Esophagus squamous epithelium (tissue), 5 donors: ENCODE measurements around the gene GRIN2C. TPM values are rescaled to one million over a fixed set of nuclear protein-coding genes. Genes with fewer than 3 reads are reported as not detected.

ENCODE experiments used
- DNase-seq: peaks from one replicate; lab custom pipeline; 2025; lab: John Stamatoyannopoulos, UW
- H3K27ac ChIP-seq, 4 donors: fragments of 200-600 bp; sonication (generic); one replicate each; pipeline ENCODE4 v1.5.1; 2016 to 2019; ENCODE audit warnings: mild to moderate bottlenecking in 1 of 4
- H3K27me3 ChIP-seq, 4 donors: fragments of 200-600 bp; sonication (generic); 1 replicate in 3 of 4; 2 replicates in 1 of 4; pipeline versions ENCODE4 v1.5.1 to v1.6.0; 2017 to 2021; ENCODE audit warnings: antibody characterized with exemption in 1 of 4
- H3K36me3 ChIP-seq, 3 donors: fragments of 200-600 bp; sonication (generic); one replicate each; pipeline ENCODE4 v1.5.1; 2016 to 2019
- H3K4me1 ChIP-seq, 3 donors: fragments of 200-600 bp; sonication (generic); one replicate each; pipeline ENCODE4 v1.5.1; 2017 to 2019
- H3K4me3 ChIP-seq, 4 donors: fragments of 200-600 bp; sonication (generic); 1 replicate in 3 of 4; 2 replicates in 1 of 4; pipeline ENCODE4 v1.5.1; 2016 to 2019; ENCODE audit warnings: mild to moderate bottlenecking in 2 of 4, moderate library complexity in 1 of 4
- H3K9me3 ChIP-seq, 3 donors: fragments of 200-600 bp; sonication (generic); one replicate each; pipeline ENCODE4 v1.5.1; 2016 to 2019
- POLR2A ChIP-seq, 4 donors: fragments of 450-650 bp; IDR thresholded peaks; one replicate each; pipeline ENCODE4 v1.6.1; 2017; ENCODE audit warnings: antibody characterized with exemption in 4 of 4, mild to moderate bottlenecking in 4 of 4, moderate library complexity in 3 of 4
- WGBS, 2 donors: methylation state at CpG; one replicate each; pipeline ENCODE4 v1.1.5; 2018; 5-methylcytosine and 5-hydroxymethylcytosine counted together
- intact Hi-C: fragments of 100-400 bp; cut with DNase I; formaldehyde crosslinking; loops from one replicate; pipeline ENCODE4 v1.15.0; 2022
- total RNA-seq, 4 donors: library from RNA; depleted of rRNA; stranded (reverse); fragments of >200 nt; gene quantifications; one replicate each; pipeline ENCODE4 v1.1.0, GENCODE V29; 2016
- TF ChIP-seq, protein P1 (sequence below), 6 experiments: fragments of 450-650 bp in 4 of 6; fragments of 200-600 bp in 2 of 6; sonication (generic) in 2 of 6; IDR thresholded peaks; one replicate each; pipeline ENCODE4 v1.5.1; 2016 to 2019; ENCODE audit warnings: antibody characterized with exemption in 6 of 6, mild to moderate bottlenecking in 4 of 6, moderate library complexity in 4 of 6
- donor health status: DM: yes; HTN: yes; CAD: no.

Gene GRIN2C
- total RNA-seq, 4 donors from 2014 or later, result 0.13 to 4.6 (median 0.19) TPM; not detected in 1

DNA sequence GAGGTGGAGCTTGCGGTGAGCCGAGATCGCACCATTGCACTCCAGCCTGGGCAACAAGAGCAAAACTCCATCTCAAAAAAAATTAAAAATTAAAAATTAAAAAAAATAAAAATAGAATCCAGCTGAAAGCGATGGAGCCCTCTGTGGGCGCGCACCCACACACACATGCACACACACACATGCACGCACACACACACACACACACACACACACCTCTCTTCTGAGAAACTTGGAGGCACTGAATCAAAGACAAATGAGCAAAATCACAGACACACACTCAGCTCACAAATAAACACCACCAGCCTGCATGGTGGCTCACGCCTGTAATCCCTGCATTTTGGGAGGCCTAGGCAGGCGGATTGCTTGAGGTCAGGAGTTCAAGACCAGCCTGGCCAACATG is 43.3 kb upstream of the GRIN2C start:
- 89 to 92% methylated on average over 7 to 9 of the region's 9 CpGs for WGBS, 2 donors
- TF ChIP-seq POLR2A (IDR thresholded peaks at IDR 0.05), result no peak
- H3K36me3 ChIP-seq, result no peaks in the 10 kb centered on the region
- no peak overlapping the region for H3K4me3 ChIP-seq
- H3K27me3 ChIP-seq, result peaks cover 0 to 44% (median 0%) of the 10 kb centered on the region in 4 donors
- no peak for DNase-seq
- no peak overlapping the region for H3K27ac ChIP-seq
- H3K9me3 ChIP-seq, result no peaks in the 10 kb centered on the region
- peaks cover 0 to 39% (median 5%) of the 10 kb centered on the region in 3 donors for H3K4me1 ChIP-seq
- intact Hi-C loops, result no loop called here

GRCh38 chr17:74901353-74902135 is 41.9 kb upstream of the GRIN2C start:
- WGBS, 2 donors, result 67 to 71% methylated on average over 12 to 14 of the region's 14 CpGs
- DNase-seq, result no peak
- Histone ChIP-seq H3K27ac (no peak overlapping the region), H3K27me3 (peaks cover 0 to 40% (median 0%) of the 10 kb centered on the region in 4 donors), H3K4me3 (no peak overlapping the region), H3K36me3 (no peaks in the 10 kb centered on the region), H3K9me3 (no peaks in the 10 kb centered on the region), H3K4me1 (peaks cover 0 to 25% (median 0%) of the 10 kb centered on the region in 3 donors)
- intact Hi-C loops, result no loop called here
- TF ChIP-seq, protein P1, sequence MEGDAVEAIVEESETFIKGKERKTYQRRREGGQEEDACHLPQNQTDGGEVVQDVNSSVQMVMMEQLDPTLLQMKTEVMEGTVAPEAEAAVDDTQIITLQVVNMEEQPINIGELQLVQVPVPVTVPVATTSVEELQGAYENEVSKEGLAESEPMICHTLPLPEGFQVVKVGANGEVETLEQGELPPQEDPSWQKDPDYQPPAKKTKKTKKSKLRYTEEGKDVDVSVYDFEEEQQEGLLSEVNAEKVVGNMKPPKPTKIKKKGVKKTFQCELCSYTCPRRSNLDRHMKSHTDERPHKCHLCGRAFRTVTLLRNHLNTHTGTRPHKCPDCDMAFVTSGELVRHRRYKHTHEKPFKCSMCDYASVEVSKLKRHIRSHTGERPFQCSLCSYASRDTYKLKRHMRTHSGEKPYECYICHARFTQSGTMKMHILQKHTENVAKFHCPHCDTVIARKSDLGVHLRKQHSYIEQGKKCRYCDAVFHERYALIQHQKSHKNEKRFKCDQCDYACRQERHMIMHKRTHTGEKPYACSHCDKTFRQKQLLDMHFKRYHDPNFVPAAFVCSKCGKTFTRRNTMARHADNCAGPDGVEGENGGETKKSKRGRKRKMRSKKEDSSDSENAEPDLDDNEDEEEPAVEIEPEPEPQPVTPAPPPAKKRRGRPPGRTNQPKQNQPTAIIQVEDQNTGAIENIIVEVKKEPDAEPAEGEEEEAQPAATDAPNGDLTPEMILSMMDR (IDR thresholded peaks at IDR 0.05), result no peak
- TF ChIP-seq POLR2A (IDR thresholded peaks at IDR 0.05), result no peak

GRCh38 chr17:74900208-74900607 is 40.5 kb upstream of the GRIN2C start:
- Histone ChIP-seq H3K4me1 (peaks cover 0 to 25% (median 0%) of the 10 kb centered on the region in 3 donors), H3K36me3 (no peaks in the 10 kb centered on the region), H3K9me3 (no peaks in the 10 kb centered on the region), H3K4me3 (no peak overlapping the region), H3K27me3 (peaks cover 0 to 53% (median 0%) of the 10 kb centered on the region in 4 donors), H3K27ac (no peak overlapping the region)
- TF ChIP-seq, protein P1 (IDR thresholded peaks at IDR 0.05), result no peak
- TF ChIP-seq POLR2A (IDR thresholded peaks at IDR 0.05), result no peak
- 52 to 74% methylated on average over 7 to 8 of the region's 8 CpGs for WGBS, 2 donors
- intact Hi-C loops, result no loop called here
- no peak for DNase-seq

DNA sequence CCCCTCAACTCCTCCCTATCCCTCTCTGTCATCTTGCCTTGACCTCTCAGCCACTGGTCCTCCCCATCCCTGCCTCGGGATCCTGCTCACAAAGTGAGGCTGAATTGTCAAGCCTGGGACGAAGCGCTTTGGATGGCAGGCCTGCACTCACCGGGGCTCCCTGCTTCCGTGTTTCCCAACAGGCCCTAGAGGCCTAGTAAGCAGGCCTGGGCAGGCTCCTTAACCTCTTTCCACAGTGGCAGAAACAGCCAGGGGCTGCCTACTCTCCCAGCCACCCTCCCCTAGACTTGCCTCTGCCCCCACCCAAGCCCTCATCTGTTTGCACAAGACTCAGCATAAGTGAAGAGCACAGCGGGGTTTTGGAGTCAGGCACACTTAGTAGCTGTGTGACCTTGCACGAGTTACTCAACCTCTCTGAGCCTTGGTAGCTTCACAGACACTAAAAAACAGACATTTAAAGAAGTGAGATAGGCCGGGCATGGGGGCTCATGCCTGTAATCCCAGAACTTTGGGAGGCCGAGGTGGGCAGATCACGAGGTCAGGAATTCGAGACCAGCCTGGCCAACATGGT is 38.8 kb upstream of the GRIN2C start:
- H3K27ac ChIP-seq, result no peak overlapping the region

DNA sequence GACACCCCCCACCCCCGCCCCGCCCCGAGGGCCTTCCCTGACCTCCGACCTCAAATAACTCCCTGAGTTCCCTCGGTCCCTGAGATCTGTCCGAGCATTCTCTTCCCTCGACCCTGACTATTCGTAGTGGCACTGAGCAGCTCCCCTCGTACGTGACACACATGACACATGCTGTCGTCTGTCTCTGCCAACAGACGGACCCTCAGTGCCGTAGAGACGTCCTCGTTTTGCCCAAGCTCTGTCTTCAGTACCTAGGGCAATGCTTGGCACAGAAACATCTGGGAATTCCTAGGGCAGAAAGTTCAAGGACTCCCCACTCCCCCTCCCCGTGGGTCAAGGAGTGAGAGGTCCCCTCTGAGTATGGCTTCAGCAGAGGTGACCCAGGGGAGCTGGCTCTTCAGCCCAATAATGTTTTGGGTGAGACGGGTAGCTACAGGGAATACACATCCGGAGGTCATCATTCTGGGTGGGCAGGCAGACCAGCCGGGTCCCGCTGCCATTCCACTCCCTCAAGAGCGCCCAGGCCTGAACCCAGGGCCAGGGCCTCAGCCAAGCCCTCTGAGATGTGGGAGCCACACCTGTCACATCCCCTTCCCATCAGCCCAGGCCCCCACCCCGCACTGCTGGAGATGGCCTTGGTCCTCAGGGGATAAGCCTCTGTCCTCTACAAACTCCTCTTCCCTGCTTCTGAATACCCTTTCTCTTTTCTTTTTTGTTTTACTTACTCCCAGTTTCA is 34.4 kb upstream of the GRIN2C start:
- intact Hi-C loops, result no loop called here
- Histone ChIP-seq H3K4me1 (peaks cover 9 to 23% (median 10%) of the 10 kb centered on the region in 3 donors), H3K4me3 (peak overlapping the region; percentile 24 to 65 (median 48)), H3K27ac (no peak overlapping the region), H3K27me3 (peaks cover 0 to 56% (median 3%) of the 10 kb centered on the region in 4 donors), H3K9me3 (no peaks in the 10 kb centered on the region), H3K36me3 (no peaks in the 10 kb centered on the region)
- TF ChIP-seq, protein P1 (IDR thresholded peaks at IDR 0.05), result no peak
- TF ChIP-seq POLR2A (IDR thresholded peaks at IDR 0.05), result no peak
- WGBS, 2 donors, result 37 to 49% methylated on average over 4 to 19 of the region's 22 CpGs
- no peak for DNase-seq

More for the DNA sequence above, 38.8 kb upstream of the GRIN2C start:
- no peak overlapping the region for H3K4me3 ChIP-seq
- peaks cover 4 to 30% (median 5%) of the 10 kb centered on the region in 3 donors for H3K4me1 ChIP-seq
- no peaks in the 10 kb centered on the region for H3K36me3 ChIP-seq
- peaks cover 0 to 54% (median under 1%) of the 10 kb centered on the region in 4 donors for H3K27me3 ChIP-seq
- TF ChIP-seq, protein P1 (IDR thresholded peaks at IDR 0.05), result no peak
- TF ChIP-seq POLR2A (IDR thresholded peaks at IDR 0.05), result no peak
- DNase-seq, result no peak
- intact Hi-C loops, result no loop called here
- 45 to 71% methylated on average over 5 to 9 of the region's 11 CpGs for WGBS, 2 donors
- no peaks in the 10 kb centered on the region for H3K9me3 ChIP-seq
